Gastroesophageal sphincter (tissue), 3 donors: ENCODE data around the gene HAO2.

Source experiments
- EP300 ChIP-seq: sonication (generic); formaldehyde crosslinking; IDR thresholded peaks from one replicate; pipeline ENCODE4 v1.6.1; 2017; ENCODE audit warnings: antibody characterized with exemption, mild to moderate bottlenecking
- TF ChIP-seq, protein P1 (sequence below), 4 experiments: fragments of 200-600 bp in 2 of 4; fragments of 450-650 bp in 2 of 4; sonication (generic) in 1 of 4; IDR thresholded peaks; one replicate each; pipeline ENCODE4 v1.5.1; 2017 to 2019; ENCODE audit warnings: antibody characterized with exemption in 4 of 4, mild to moderate bottlenecking in 2 of 4, moderate library complexity in 2 of 4

DNA sequence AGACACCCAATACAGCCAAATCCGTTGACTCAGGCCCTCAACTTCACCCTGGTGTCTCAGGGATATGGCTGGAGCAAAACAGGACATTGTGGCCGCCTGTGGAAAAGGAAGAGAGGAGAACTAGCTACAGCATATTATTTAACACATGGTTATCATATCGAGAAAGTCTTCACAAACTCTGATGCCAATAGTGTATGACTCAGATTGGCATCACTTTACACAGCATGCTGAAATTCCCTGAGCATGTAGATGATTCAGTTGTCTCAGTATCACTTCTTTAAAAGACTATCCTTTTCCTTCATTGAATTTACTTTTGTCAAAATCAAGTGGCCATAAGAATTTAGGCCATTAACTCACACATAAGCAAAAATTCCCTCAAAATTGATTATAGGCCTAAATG, 66.5 kb downstream of the HAO2 start:
- no peak for TF ChIP-seq EP300
- TF ChIP-seq, protein P1, sequence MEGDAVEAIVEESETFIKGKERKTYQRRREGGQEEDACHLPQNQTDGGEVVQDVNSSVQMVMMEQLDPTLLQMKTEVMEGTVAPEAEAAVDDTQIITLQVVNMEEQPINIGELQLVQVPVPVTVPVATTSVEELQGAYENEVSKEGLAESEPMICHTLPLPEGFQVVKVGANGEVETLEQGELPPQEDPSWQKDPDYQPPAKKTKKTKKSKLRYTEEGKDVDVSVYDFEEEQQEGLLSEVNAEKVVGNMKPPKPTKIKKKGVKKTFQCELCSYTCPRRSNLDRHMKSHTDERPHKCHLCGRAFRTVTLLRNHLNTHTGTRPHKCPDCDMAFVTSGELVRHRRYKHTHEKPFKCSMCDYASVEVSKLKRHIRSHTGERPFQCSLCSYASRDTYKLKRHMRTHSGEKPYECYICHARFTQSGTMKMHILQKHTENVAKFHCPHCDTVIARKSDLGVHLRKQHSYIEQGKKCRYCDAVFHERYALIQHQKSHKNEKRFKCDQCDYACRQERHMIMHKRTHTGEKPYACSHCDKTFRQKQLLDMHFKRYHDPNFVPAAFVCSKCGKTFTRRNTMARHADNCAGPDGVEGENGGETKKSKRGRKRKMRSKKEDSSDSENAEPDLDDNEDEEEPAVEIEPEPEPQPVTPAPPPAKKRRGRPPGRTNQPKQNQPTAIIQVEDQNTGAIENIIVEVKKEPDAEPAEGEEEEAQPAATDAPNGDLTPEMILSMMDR (IDR thresholded peaks at IDR 0.05): no peak
